Suppressor macrophage treated with lipopolysaccharide for 4 hours (primary cell): Measurements from ENCODE around the gene PRR15.

ENCODE experiments used
- DNase-seq: peaks from one replicate; pipeline ENCODE4 v3.0.0-alpha.2; 2020

The PRR15 gene

GRCh38 chr7:29611941-29612544 lies 48.4 kb downstream of the PRR15 start:
- DNase-seq = no peak

GRCh38 chr7:29612596-29612995 lies 49.0 kb downstream of the PRR15 start:
- DNase-seq = no peak

GRCh38 chr7:29613100-29613499 lies 49.5 kb downstream of the PRR15 start:
- DNase-seq = no peak

DNA sequence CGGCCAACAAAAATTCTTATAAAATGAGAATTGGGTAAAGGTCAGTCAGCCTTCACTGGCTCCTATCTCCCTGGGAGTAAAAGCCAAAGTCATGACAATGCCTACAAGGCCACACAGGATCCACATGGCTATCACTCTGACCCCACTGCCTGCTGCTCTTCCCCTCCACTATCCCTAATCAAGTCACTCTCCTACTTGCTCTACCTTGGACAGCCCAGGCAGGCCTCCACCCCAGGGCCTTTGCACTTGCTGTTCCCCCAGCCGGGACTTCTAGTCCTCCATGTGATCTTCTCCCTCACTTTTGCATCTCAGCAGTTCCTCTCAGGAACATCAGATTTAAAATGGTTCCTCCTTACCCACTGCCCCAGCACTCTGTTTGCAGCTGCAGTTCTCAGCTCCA lies 50.6 kb downstream of the PRR15 start:
- DNase-seq = no peak
